ENCODE data around the gene PLA2G4F.

Gene PLA2G4F

GRCh38 chr15:42156243-42156922 lies at the start of gene PLA2G4F:
Gene PLA2G4F, minus strand, starts transcription at chr15:42156636. Its CDS starts 87 bp downstream, at chr15:42156549.
- no peak for DNase-seq (ENCODE audit: low read depth in 2 of 2)

- no peak for DNase-seq (ENCODE audit: low read depth in 2 of 2)
These were observed 47.5 kb upstream of the PLA2G4F start for GRCh38 chr15:42203891-42204290.

- DNase-seq (ENCODE audit: low read depth in 2 of 2), result no peak
These were observed 46.2 kb upstream of the PLA2G4F start for GRCh38 chr15:42202653-42203052.

- DNase-seq (ENCODE audit: low read depth in 2 of 2), result no peak
These were observed 45.4 kb upstream of the PLA2G4F start for GRCh38 chr15:42201801-42202200.

GRCh38 chr15:42199126-42199525 lies 42.7 kb upstream of the PLA2G4F start:
- DNase-seq (ENCODE audit: low read depth in 2 of 2), result no peak

GRCh38 chr15:42198516-42198915 lies 42.1 kb upstream of the PLA2G4F start:
- DNase-seq (ENCODE audit: low read depth in 2 of 2), result no peak

GRCh38 chr15:42194513-42194912 lies 38.1 kb upstream of the PLA2G4F start:
- DNase-seq (ENCODE audit: low read depth in 2 of 2), result no peak

GRCh38 chr15:42193383-42193782 lies 36.9 kb upstream of the PLA2G4F start:
- no peak for DNase-seq (ENCODE audit: low read depth in 2 of 2)

GRCh38 chr15:42191610-42192346 lies 35.3 kb upstream of the PLA2G4F start:
- no peak for DNase-seq (ENCODE audit: low read depth in 2 of 2)

GRCh38 chr15:42190370-42190769 lies 33.9 kb upstream of the PLA2G4F start:
- DNase-seq (ENCODE audit: low read depth in 2 of 2), result no peak

- no peak for DNase-seq (ENCODE audit: low read depth in 2 of 2)
These were observed 29.4 kb upstream of the PLA2G4F start for GRCh38 chr15:42185801-42186200.

- no peak for DNase-seq (ENCODE audit: low read depth in 2 of 2)
These were observed 28.3 kb upstream of the PLA2G4F start for GRCh38 chr15:42184736-42185135.

- DNase-seq (ENCODE audit: low read depth in 2 of 2), result no peak
These were observed 27.9 kb upstream of the PLA2G4F start for GRCh38 chr15:42184296-42184695.

GRCh38 chr15:42182961-42183360 lies 26.5 kb upstream of the PLA2G4F start:
- DNase-seq (ENCODE audit: low read depth in 2 of 2), result no peak

- DNase-seq (ENCODE audit: low read depth in 2 of 2), result no peak
These were observed 26.0 kb upstream of the PLA2G4F start for GRCh38 chr15:42182328-42182886.

- no peak for DNase-seq (ENCODE audit: low read depth in 2 of 2)
These were observed 21.6 kb upstream of the PLA2G4F start for GRCh38 chr15:42178056-42178455.

GRCh38 chr15:42175671-42176070 lies 19.2 kb upstream of the PLA2G4F start:
- no peak for DNase-seq (ENCODE audit: low read depth in 2 of 2)

GRCh38 chr15:42172475-42172874 lies 16.0 kb upstream of the PLA2G4F start:
- no peak for DNase-seq (ENCODE audit: low read depth in 2 of 2)

- no peak for DNase-seq (ENCODE audit: low read depth in 2 of 2)
These were observed 15.4 kb upstream of the PLA2G4F start for GRCh38 chr15:42171795-42172194.

- no peak for DNase-seq (ENCODE audit: low read depth in 2 of 2)
These were observed 14.7 kb upstream of the PLA2G4F start for GRCh38 chr15:42171122-42171521.

GRCh38 chr15:42166225-42166940 lies 9.9 kb upstream of the PLA2G4F start:
- no peak for DNase-seq (ENCODE audit: low read depth in 2 of 2)

GRCh38 chr15:42165106-42165505 lies 8.7 kb upstream of the PLA2G4F start:
- DNase-seq (ENCODE audit: low read depth in 2 of 2), result no peak

Measured in stimulated activated CD8-positive, alpha-beta memory T cell treated with anti-CD3 and anti-CD28 coated beads, Interleukin-7, amount 100 ng/mL, for 1 hour (primary cell).